HCT116 (cell line): ENCODE results near the gene CLCN3. TPM values are rescaled to one million over a fixed set of nuclear protein-coding genes. Genes with fewer than 3 reads are reported as not detected.
"Not testable (repeated sequence)": the region's sequence is repeated elsewhere in the genome, so short reads cannot be mapped to it uniquely, and the experiment has no call there.

Experiments
- ATAC-seq: fragments of 200-7000 bp; cut with Tn5 transposase; 2 replicates; pipeline ENCODE4 v1.9.1; 2020; ENCODE audit warnings: mild to moderate bottlenecking, moderate library complexity
- BruUV-seq: library from RNA; stranded (reverse); fragments of 400-500 nt; replicated peaks from 2 replicates; lab custom pipeline; 2021; lab: Mats Ljungman, UMichigan
- CTCF ChIA-PET: fragments of 300-600 bp; sonication (Branson Sonifier 250); formaldehyde crosslinking; loops from one replicate; lab custom pipeline; 2021; ENCODE audit warnings: antibody characterized with exemption; lab: Charles Lee
- POLR2A ChIA-PET: fragments of 300-600, 350-600 bp; sonication (Branson Sonifier 250); formaldehyde crosslinking; loops from one replicate; lab custom pipeline; 2021; ENCODE audit warnings: antibody characterized with exemption; lab: Charles Lee
- RAD21 ChIA-PET, 2 experiments: fragments of 300-600 bp; sonication (Branson Sonifier 250); formaldehyde crosslinking; loops; one replicate each; lab custom pipeline; 2023; ENCODE audit warnings: low total read pairs in 2 of 2; ENCODE audit not compliant: uncharacterized antibody in 2 of 2, unreplicated experiment in 2 of 2, low non-redundant PET in 1 of 2; lab: Charles Lee
- DNase-seq: peaks from one replicate; pipeline ENCODE4 v3.0.0-alpha.2; 2010; ENCODE audit warnings: low read depth, low spot score
- H2AFZ ChIP-seq: fragments of 200-600 bp; shearing (Covaris generic), sonication (generic); 2 replicates; pipeline ENCODE4 v1.6.1; 2017; ENCODE audit warnings: low read depth, mixed run types, mixed read lengths, antibody characterized with exemption, low read length; ENCODE audit not compliant: poor library complexity, severe bottlenecking
- H3K27ac ChIP-seq: 2 replicates; pipeline ENCODE4 v1.5.1; 2012; ENCODE audit warnings: low read depth, low read length
- H3K27me3 ChIP-seq: fragments of 200-600 bp; sonication (generic); 2 replicates; pipeline ENCODE4 v1.6.1; 2016; ENCODE audit warnings: mixed run types, low read length, mixed read lengths; ENCODE audit not compliant: insufficient read depth
- H3K36me3 ChIP-seq, 2 experiments: fragments of 200-500 bp in 1 of 2; fragments of 200-600 bp in 1 of 2; sonication (Bioruptor generic) in 1 of 2; sonication (generic) in 1 of 2; 2 replicates each; pipeline versions ENCODE4 v1.5.1 to v1.6.1; 2014 to 2016; ENCODE audit warnings: low read length in 2 of 2, inconsistent platforms in 1 of 2, mixed read lengths in 1 of 2, mixed run types in 1 of 2; ENCODE audit not compliant: insufficient read depth in 2 of 2, control insufficient read depth in 1 of 2
- H3K4me1 ChIP-seq, 2 experiments: fragments of 200-600 bp in 1 of 2; sonication (generic) in 1 of 2; 2 replicates each; pipeline versions ENCODE4 v1.5.1 to v1.6.1; 2012 to 2017; ENCODE audit warnings: low read length in 2 of 2, inconsistent platforms in 1 of 2, mild to moderate bottlenecking in 1 of 2, mixed read lengths in 1 of 2, mixed run types in 1 of 2, moderate library complexity in 1 of 2; ENCODE audit not compliant: insufficient read depth in 2 of 2, control insufficient read depth in 1 of 2
- H3K4me2 ChIP-seq: fragments of 200-600 bp; sonication (generic); 2 replicates; pipeline ENCODE4 v1.6.1; 2017; ENCODE audit warnings: mixed run types, low read length, mixed read lengths
- H3K4me3 ChIP-seq, 2 experiments: fragments of 200-600 bp in 1 of 2; sonication (generic) in 1 of 2; replicated peaks in 1 of 2; 2 replicates each; pipeline ENCODE4 v1.5.1; 2011 to 2016; ENCODE audit warnings: low read length in 2 of 2, control low read depth in 1 of 2, low read depth in 1 of 2, mild to moderate bottlenecking in 1 of 2, mixed read lengths in 1 of 2, mixed run types in 1 of 2
- H3K79me2 ChIP-seq: fragments of 200-600 bp; sonication (generic); 2 replicates; pipeline ENCODE4 v1.6.1; 2017; ENCODE audit warnings: mild to moderate bottlenecking, mixed run types, low read length, moderate library complexity, mixed read lengths; ENCODE audit not compliant: insufficient read depth
- H3K9ac ChIP-seq: fragments of 200-600 bp; sonication (generic); 2 replicates; pipeline ENCODE4 v1.6.1; 2016; ENCODE audit warnings: low read length, mixed read lengths
- H3K9me2 ChIP-seq: fragments of 200-600 bp; sonication (generic), shearing (Covaris generic); 2 replicates; pipeline ENCODE4 v1.6.1; 2017; ENCODE audit warnings: mixed run types, mild to moderate bottlenecking, moderate library complexity; ENCODE audit not compliant: insufficient read depth
- H3K9me3 ChIP-seq, 2 experiments: fragments of 200-500 bp in 1 of 2; fragments of 200-600 bp in 1 of 2; sonication (Bioruptor generic) in 1 of 2; sonication (generic) in 1 of 2; 2 replicates each; pipeline ENCODE4 v1.6.1; 2014 to 2017; ENCODE audit warnings: low read length in 2 of 2, mixed read lengths in 2 of 2, inconsistent platforms in 1 of 2, low read depth in 1 of 2, mild to moderate bottlenecking in 1 of 2, mixed run types in 1 of 2, moderate library complexity in 1 of 2; ENCODE audit not compliant: control insufficient read depth in 1 of 2, insufficient read depth in 1 of 2
- H4K20me1 ChIP-seq: fragments of 200-600 bp; sonication (generic), shearing (Covaris generic); 2 replicates; pipeline ENCODE4 v1.6.1; 2017; ENCODE audit warnings: mixed run types, mild to moderate bottlenecking, moderate library complexity; ENCODE audit not compliant: insufficient read depth
- CEBPB ChIP-seq: IDR thresholded peaks from 2 replicates; pipeline ENCODE4 v1.6.1; 2012; ENCODE audit warnings: low read depth
- EZH2 ChIP-seq: fragments of 200-600 bp; sonication (generic); IDR thresholded peaks from 2 replicates; pipeline ENCODE4 v1.6.1; 2017; ENCODE audit warnings: antibody characterized with exemption, mixed run types
- EZH2phosphoT487 ChIP-seq: fragments of 200-600 bp; IDR thresholded peaks from 2 replicates; pipeline ENCODE4 v1.6.1; 2018; ENCODE audit warnings: antibody characterized with exemption, borderline replicate concordance
- JUND ChIP-seq: IDR thresholded peaks from 2 replicates; pipeline ENCODE4 v1.6.1; 2012
- POLR2A ChIP-seq: IDR thresholded peaks from 2 replicates; pipeline ENCODE4 v1.7.0; 2011; ENCODE audit warnings: borderline replicate concordance; ENCODE audit not compliant: insufficient read depth, insufficient read length; ENCODE audit errors: extremely low read depth
- POLR2AphosphoS5 ChIP-seq: IDR thresholded peaks from 2 replicates; pipeline ENCODE4 v1.6.1; 2011; ENCODE audit warnings: mild to moderate bottlenecking, low read depth, low read length, moderate library complexity
- RAD21 ChIP-seq: IDR thresholded peaks from 2 replicates; pipeline ENCODE4 v1.6.1; 2012; ENCODE audit warnings: low read depth, mild to moderate bottlenecking
- SIN3A ChIP-seq: IDR thresholded peaks from 2 replicates; pipeline ENCODE4 v1.6.1; 2012; ENCODE audit warnings: low read depth
- SP1 ChIP-seq: IDR thresholded peaks from 2 replicates; pipeline ENCODE4 v1.6.1; 2012; ENCODE audit warnings: low read depth
- SRF ChIP-seq: IDR thresholded peaks from 2 replicates; pipeline ENCODE4 v1.6.1; 2012; ENCODE audit warnings: low read depth
- YY1 ChIP-seq: IDR thresholded peaks from 2 replicates; pipeline ENCODE4 v1.6.1; 2011; ENCODE audit warnings: low read length, low read depth, moderate library complexity, mild to moderate bottlenecking; ENCODE audit not compliant: insufficient replicate concordance; ENCODE audit errors: extremely low read depth
- ZFX ChIP-seq: fragments of 450-650 bp; IDR thresholded peaks from 2 replicates; pipeline ENCODE4 v1.6.1; 2017
- intact Hi-C: fragments of 100-400 bp; cut with micrococcal nuclease; formaldehyde crosslinking; loops from 2 replicates; pipeline ENCODE4 v1.10.0; 2022
- total RNA-seq: library from RNA; stranded (reverse); gene quantifications from one replicate; pipeline ENCODE4 v1.2.1, GENCODE V29; 2021; ENCODE audit not compliant: unreplicated experiment

The CLCN3 gene
- total RNA-seq, 1 experiment from 2014 or later, result 60.4 TPM

GRCh38 chr4:169727616-169728015 is 107.2 kb downstream of the CLCN3 start:
- ChIA-PET CTCF (no interaction called here), RAD21 (no interaction called here)
- H3K4me3 ChIP-seq, result no peak overlapping the region
- no peaks in the 10 kb centered on the region for H4K20me1 ChIP-seq
- H3K27ac ChIP-seq, result no peak overlapping the region
- no peaks in the 10 kb centered on the region for H3K79me2 ChIP-seq
- ATAC-seq (no peak), DNase-seq (no peak)
- no peaks in the 10 kb centered on the region for H3K9me2 ChIP-seq
- no peaks in the 10 kb centered on the region for H3K27me3 ChIP-seq
- no peak overlapping the region for H2AFZ ChIP-seq
- BruUV-seq, result no TSS peak
- no peaks in the 10 kb centered on the region for H3K4me1 ChIP-seq
- H3K4me2 ChIP-seq, result no peak overlapping the region
- no peak for TF ChIP-seq POLR2A
- no peak for TF ChIP-seq CEBPB
- no peak for TF ChIP-seq POLR2AphosphoS5
- TF ChIP-seq RAD21, result no peak
- no peak for TF ChIP-seq SIN3A
- no peak for TF ChIP-seq ZFX
- no peak for TF ChIP-seq SRF
- TF ChIP-seq EZH2, result no peak
- no peak for TF ChIP-seq SP1
- no peak for TF ChIP-seq JUND
- TF ChIP-seq, all 23 proteins: peak for 0
- intact Hi-C loops, result loop anchor here (10.0 kb wide), 1 partner anchor 113 kb away; the partner anchor contains the start of gene NEK1
- Histone ChIP-seq H3K9ac (no peak overlapping the region), H3K36me3 (0 out of 4 replicates have a peak, but pooled peaks cover 0 to 7% of the 10 kb centered on the region in 2 experiments), H3K9me3 (no peaks in the 10 kb centered on the region)
- POLR2A ChIA-PET, result interaction anchor here (1.4 kb wide), 1 partner anchor 107 kb away, joined by 4 read pairs; the partner anchor contains the start of gene CLCN3

GRCh38 chr4:169730564-169730963 is 110.2 kb downstream of the CLCN3 start:
- no peaks in the 10 kb centered on the region for H4K20me1 ChIP-seq
- 0 out of 4 replicates have a peak, but pooled peaks cover 0 to 7% of the 10 kb centered on the region in 2 experiments for H3K36me3 ChIP-seq
- ATAC-seq (no peak), DNase-seq (no peak)
- H3K9me3 ChIP-seq, result no peaks in the 10 kb centered on the region
- RAD21 ChIA-PET, result no interaction called here
- no peak overlapping the region for H3K4me2 ChIP-seq
- CTCF ChIA-PET, result no interaction called here
- intact Hi-C loops, result no loop called here
- H2AFZ ChIP-seq, result no peak overlapping the region
- no peak overlapping the region for H3K4me3 ChIP-seq
- H3K4me1 ChIP-seq, result no peaks in the 10 kb centered on the region
- BruUV-seq, result no TSS peak
- TF ChIP-seq YY1, result no peak
- no peak for TF ChIP-seq EZH2phosphoT487
- no peak for TF ChIP-seq SRF
- no peaks in the 10 kb centered on the region for H3K9me2 ChIP-seq
- POLR2A ChIA-PET, result interaction anchor here (1.4 kb wide), 1 partner anchor 117 kb away, joined by 3 read pairs; no protein-coding TSS in a partner anchor
- no peak overlapping the region for H3K27ac ChIP-seq
- H3K79me2 ChIP-seq, result no peaks in the 10 kb centered on the region
- H3K27me3 ChIP-seq, result no peaks in the 10 kb centered on the region
- no peak overlapping the region for H3K9ac ChIP-seq

DNA sequence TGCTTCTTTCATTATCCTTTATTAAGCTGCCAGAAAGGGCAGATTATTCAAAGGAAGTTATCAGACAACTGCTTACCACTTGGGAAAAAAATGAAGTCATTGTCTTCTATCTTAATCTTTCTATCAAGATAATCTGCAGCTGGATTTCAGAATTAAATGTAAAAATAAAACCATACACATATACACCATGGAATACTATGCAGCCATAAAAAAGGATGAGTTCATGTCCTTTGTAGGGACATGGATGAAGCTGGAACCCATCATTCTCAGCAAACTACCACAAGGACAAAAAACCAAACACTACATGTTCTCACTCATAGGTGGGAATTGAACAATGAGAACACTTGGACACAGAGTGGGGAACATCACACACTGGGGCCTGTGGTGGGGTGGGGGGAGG is 118.2 kb downstream of the CLCN3 start:
- H4K20me1 ChIP-seq, RAD21 ChIA-PET, H3K4me3 ChIP-seq, H3K79me2 ChIP-seq, H3K9ac ChIP-seq, H3K27ac ChIP-seq, CTCF ChIA-PET, H3K4me2 ChIP-seq, H3K9me2 ChIP-seq, H3K9me3 ChIP-seq, intact Hi-C loops, ATAC-seq, BruUV-seq, POLR2A ChIA-PET, H3K36me3 ChIP-seq, DNase-seq, H3K4me1 ChIP-seq, H3K27me3 ChIP-seq, H2AFZ ChIP-seq: not testable (repeated sequence)
